ENCODE data around the gene KLHL20.
"Not testable (repeated sequence)": the region's sequence is repeated elsewhere in the genome, so short reads cannot be mapped to it uniquely, and the experiment has no call there.

Gene KLHL20

GRCh38 chr1:173693238-173693637 is 21.5 kb upstream of the KLHL20 start:
- Histone ChIP-seq H3F3A (ENCODE audit: low read depth) (no peaks in the 10 kb centered on the region), H3K36me3 (ENCODE audit: insufficient read depth, low read length) (no peaks in the 10 kb centered on the region), H3K9ac (ENCODE audit: low read depth, low read length, poor library complexity, severe bottlenecking) (no peak overlapping the region), H3K27me3 (ENCODE audit: insufficient read depth, low read length, poor library complexity, severe bottlenecking) (no peaks in the 10 kb centered on the region), H3K4me3 (ENCODE audit: low read length, poor library complexity, severe bottlenecking) (no peak overlapping the region), H3K9me3 (ENCODE audit: insufficient read depth, low read depth, low read length) (no peaks in the 10 kb centered on the region), H3K9me2 (replicated peaks; ENCODE audit: low read depth, low read length) (no peaks in the 10 kb centered on the region), H3K4me2 (ENCODE audit: low read depth, low read length, poor library complexity, severe bottlenecking) (no peak overlapping the region), H3K79me2 (ENCODE audit: insufficient read depth, low read length) (no peaks in the 10 kb centered on the region), H4K20me1 (ENCODE audit: insufficient read depth, low read length, poor library complexity, severe bottlenecking) (no peaks in the 10 kb centered on the region), H2AFZ (ENCODE audit: low read length) (no peak overlapping the region), H3K4me1 (ENCODE audit: insufficient read depth, low read length, poor library complexity, severe bottlenecking) (no peaks in the 10 kb centered on the region)
- no peak for TF ChIP-seq EZH2phosphoT487 (IDR thresholded peaks at IDR 0.05; ENCODE audit: borderline replicate concordance)
- TF ChIP-seq, protein P1, sequence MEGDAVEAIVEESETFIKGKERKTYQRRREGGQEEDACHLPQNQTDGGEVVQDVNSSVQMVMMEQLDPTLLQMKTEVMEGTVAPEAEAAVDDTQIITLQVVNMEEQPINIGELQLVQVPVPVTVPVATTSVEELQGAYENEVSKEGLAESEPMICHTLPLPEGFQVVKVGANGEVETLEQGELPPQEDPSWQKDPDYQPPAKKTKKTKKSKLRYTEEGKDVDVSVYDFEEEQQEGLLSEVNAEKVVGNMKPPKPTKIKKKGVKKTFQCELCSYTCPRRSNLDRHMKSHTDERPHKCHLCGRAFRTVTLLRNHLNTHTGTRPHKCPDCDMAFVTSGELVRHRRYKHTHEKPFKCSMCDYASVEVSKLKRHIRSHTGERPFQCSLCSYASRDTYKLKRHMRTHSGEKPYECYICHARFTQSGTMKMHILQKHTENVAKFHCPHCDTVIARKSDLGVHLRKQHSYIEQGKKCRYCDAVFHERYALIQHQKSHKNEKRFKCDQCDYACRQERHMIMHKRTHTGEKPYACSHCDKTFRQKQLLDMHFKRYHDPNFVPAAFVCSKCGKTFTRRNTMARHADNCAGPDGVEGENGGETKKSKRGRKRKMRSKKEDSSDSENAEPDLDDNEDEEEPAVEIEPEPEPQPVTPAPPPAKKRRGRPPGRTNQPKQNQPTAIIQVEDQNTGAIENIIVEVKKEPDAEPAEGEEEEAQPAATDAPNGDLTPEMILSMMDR (conservative IDR thresholded peaks at IDR 0.05; ENCODE audit: low read length), result no peak

DNA sequence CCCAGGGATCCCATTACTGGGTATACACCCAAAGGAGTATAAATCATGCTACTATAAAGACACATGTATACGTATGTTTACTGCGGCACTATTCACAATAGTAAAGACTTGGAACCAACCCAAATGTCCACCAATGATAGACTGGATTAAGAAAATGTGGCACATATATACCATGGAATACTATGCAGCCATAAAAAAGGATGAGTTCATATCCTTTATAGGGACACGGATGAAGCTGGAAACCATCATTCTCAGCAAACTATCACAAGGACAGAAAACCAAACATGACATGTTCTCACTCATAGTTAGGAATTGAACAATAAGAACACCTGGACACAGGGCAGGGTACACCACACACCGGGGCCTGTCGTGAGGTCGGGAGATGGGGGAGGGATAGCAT is 13.5 kb upstream of the KLHL20 start:
- not testable (repeated sequence) for H3K9me3 ChIP-seq (ENCODE audit: insufficient read depth, low read depth, low read length); H3K36me3 ChIP-seq (ENCODE audit: insufficient read depth, low read length)
- H3K27me3 ChIP-seq (ENCODE audit: insufficient read depth, low read length, poor library complexity, severe bottlenecking), result peaks cover 16% of the 10 kb centered on the region

DNA sequence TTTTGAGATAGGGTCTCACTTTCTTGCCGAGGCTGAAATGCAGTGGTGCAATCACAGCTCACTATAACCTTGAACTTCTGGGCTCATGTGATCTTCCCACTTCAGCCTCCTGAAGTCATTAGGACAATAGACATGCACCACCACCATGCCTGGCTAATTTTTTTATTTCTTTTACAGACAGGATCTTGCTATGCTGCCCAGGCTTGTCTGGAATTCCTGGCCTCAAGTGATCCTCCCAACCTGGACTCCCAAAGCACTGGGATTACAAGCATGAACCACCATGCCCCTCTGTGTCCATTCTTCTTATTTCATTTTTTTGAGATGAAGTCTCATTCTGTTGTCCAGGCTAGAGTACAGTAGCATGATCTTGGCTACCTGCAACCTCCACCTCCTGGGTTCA is 12.0 kb upstream of the KLHL20 start:
- Histone ChIP-seq H3F3A (ENCODE audit: low read depth) (no peaks in the 10 kb centered on the region), H4K20me1 (ENCODE audit: insufficient read depth, low read length, poor library complexity, severe bottlenecking) (no peaks in the 10 kb centered on the region), H3K9me3 (ENCODE audit: insufficient read depth, low read depth, low read length) (no peaks in the 10 kb centered on the region), H3K4me3 (ENCODE audit: low read length, poor library complexity, severe bottlenecking) (no peak overlapping the region), H2AFZ (ENCODE audit: low read length) (no peak overlapping the region), H3K27me3 (ENCODE audit: insufficient read depth, low read length, poor library complexity, severe bottlenecking) (peaks cover 30% of the 10 kb centered on the region), H3K79me2 (ENCODE audit: insufficient read depth, low read length) (no peaks in the 10 kb centered on the region), H3K4me1 (ENCODE audit: insufficient read depth, low read length, poor library complexity, severe bottlenecking) (no peaks in the 10 kb centered on the region), H3K9me2 (replicated peaks; ENCODE audit: low read depth, low read length) (no peaks in the 10 kb centered on the region), H3K9ac (ENCODE audit: low read depth, low read length, poor library complexity, severe bottlenecking) (no peak overlapping the region), H3K4me2 (ENCODE audit: low read depth, low read length, poor library complexity, severe bottlenecking) (no peak overlapping the region), H3K36me3 (ENCODE audit: insufficient read depth, low read length) (no peaks in the 10 kb centered on the region)
- no peak for TF ChIP-seq EZH2phosphoT487 (IDR thresholded peaks at IDR 0.05; ENCODE audit: borderline replicate concordance)
- TF ChIP-seq, protein P1 (conservative IDR thresholded peaks at IDR 0.05; ENCODE audit: low read length), result no peak

More for the DNA sequence above, 13.5 kb upstream of the KLHL20 start:
- not testable (repeated sequence) for H3K4me2 ChIP-seq (ENCODE audit: low read depth, low read length, poor library complexity, severe bottlenecking); H2AFZ ChIP-seq (ENCODE audit: low read length); H3F3A ChIP-seq (ENCODE audit: low read depth); H3K4me3 ChIP-seq (ENCODE audit: low read length, poor library complexity, severe bottlenecking); H3K79me2 ChIP-seq (ENCODE audit: insufficient read depth, low read length); H4K20me1 ChIP-seq (ENCODE audit: insufficient read depth, low read length, poor library complexity, severe bottlenecking); H3K9ac ChIP-seq (ENCODE audit: low read depth, low read length, poor library complexity, severe bottlenecking); H3K4me1 ChIP-seq (ENCODE audit: insufficient read depth, low read length, poor library complexity, severe bottlenecking); H3K9me2 ChIP-seq (replicated peaks; ENCODE audit: low read depth, low read length)

- H3K9me2 ChIP-seq (replicated peaks; ENCODE audit: low read depth, low read length), result no peaks in the 10 kb centered on the region
- H3K27me3 ChIP-seq (ENCODE audit: insufficient read depth, low read length, poor library complexity, severe bottlenecking), result peaks cover 53% of the 10 kb centered on the region
- no peaks in the 10 kb centered on the region for H3K79me2 ChIP-seq (ENCODE audit: insufficient read depth, low read length)
- no peak for TF ChIP-seq EZH2phosphoT487 (IDR thresholded peaks at IDR 0.05; ENCODE audit: borderline replicate concordance)
- TF ChIP-seq, protein P1 (conservative IDR thresholded peaks at IDR 0.05; ENCODE audit: low read length), result no peak
- no peaks in the 10 kb centered on the region for H3K9me3 ChIP-seq (ENCODE audit: insufficient read depth, low read depth, low read length)
- H3K4me1 ChIP-seq (ENCODE audit: insufficient read depth, low read length, poor library complexity, severe bottlenecking), result no peaks in the 10 kb centered on the region
- H3K36me3 ChIP-seq (ENCODE audit: insufficient read depth, low read length), result no peaks in the 10 kb centered on the region
- no peak overlapping the region for H3K4me3 ChIP-seq (ENCODE audit: low read length, poor library complexity, severe bottlenecking)
- H3K9ac ChIP-seq (ENCODE audit: low read depth, low read length, poor library complexity, severe bottlenecking), result no peak overlapping the region
- H4K20me1 ChIP-seq (ENCODE audit: insufficient read depth, low read length, poor library complexity, severe bottlenecking), result no peaks in the 10 kb centered on the region
- H3F3A ChIP-seq (ENCODE audit: low read depth), result no peaks in the 10 kb centered on the region
- no peak overlapping the region for H2AFZ ChIP-seq (ENCODE audit: low read length)
- H3K4me2 ChIP-seq (ENCODE audit: low read depth, low read length, poor library complexity, severe bottlenecking), result no peak overlapping the region
Measured at GRCh38 chr1:173705117-173705516, 9.7 kb upstream of the KLHL20 start.

All from Loucy (cell line).